ENCODE data around the gene FKBP7. TPM values are rescaled to one million over a fixed set of nuclear protein-coding genes. Genes with fewer than 3 reads are reported as not detected.
A peak's percentile ranks its signal among the peaks of the same experiment; 100 is the strongest.
"Not testable (repeated sequence)": the region's sequence is repeated elsewhere in the genome, so short reads cannot be mapped to it uniquely, and the experiment has no call there.

Gene FKBP7
- total RNA-seq, 2 experiments from 2014 or later, result 2.8 to 2.9 TPM

DNA sequence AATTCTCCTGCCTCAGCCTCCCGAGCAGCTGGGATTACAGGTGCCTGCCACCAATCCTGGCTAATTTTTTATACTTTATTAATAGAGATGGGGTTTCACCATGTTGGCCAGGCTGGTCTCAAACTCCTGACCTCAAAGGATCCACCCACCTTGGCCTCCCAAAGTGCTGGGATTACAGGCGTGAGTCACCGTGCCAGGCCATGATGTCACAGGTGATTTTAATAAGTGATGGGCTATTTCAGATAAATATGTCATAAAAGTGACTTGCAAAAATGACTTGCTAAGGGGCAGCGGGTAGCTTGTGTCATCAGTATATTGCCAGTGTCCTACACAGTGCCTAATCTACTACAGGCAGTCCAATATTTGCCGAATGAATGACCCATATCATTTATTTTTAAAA lies 7.1 kb downstream of the FKBP7 start:
- H3K27ac Mint-ChIP-seq; CTCF ChIA-PET; DNase-seq; H3K36me3 Mint-ChIP-seq; H3K9me3 Mint-ChIP-seq; H3K4me3 Mint-ChIP-seq; H3K4me1 Mint-ChIP-seq (ENCODE audit: low read depth); H3K27me3 Mint-ChIP-seq: not testable (repeated sequence)
- POLR2A ChIA-PET, result interaction anchor here (0.6 kb wide), 1 partner anchor 46 kb away, joined by 3 read pairs; no protein-coding TSS in a partner anchor
- intact Hi-C loops (cut with micrococcal nuclease), result loop anchor here (10.0 kb wide), 1 partner anchor 423 kb away; no protein-coding TSS in a partner anchor

GRCh38 chr2:178469219-178469849 lies 9.1 kb downstream of the FKBP7 start:
- Mint-ChIP-seq H3K9me3 (no peaks in the 10 kb centered on the region), H3K36me3 (peaks cover 2% of the 10 kb centered on the region), H3K27me3 (no peaks in the 10 kb centered on the region), H3K27ac (no peak overlapping the region), H3K4me1 (ENCODE audit: low read depth) (no peaks in the 10 kb centered on the region), H3K4me3 (no peak overlapping the region)
- ChIA-PET CTCF (no interaction called here), POLR2A (no interaction called here)
- intact Hi-C loops (cut with micrococcal nuclease), result no loop called here
- DNase-seq, result no peak

GRCh38 chr2:178457390-178457886 lies 21.0 kb downstream of the FKBP7 start:
- no peaks in the 10 kb centered on the region for H3K27me3 Mint-ChIP-seq
- no peak overlapping the region for H3K27ac Mint-ChIP-seq
- no peaks in the 10 kb centered on the region for H3K4me1 Mint-ChIP-seq (ENCODE audit: low read depth)
- no peak overlapping the region for H3K4me3 Mint-ChIP-seq
- POLR2A ChIA-PET, result no interaction called here
- CTCF ChIA-PET, result interaction anchor here (0.7 kb wide), 2 partner anchors 10 to 235 kb away, joined by 3 read pairs; no protein-coding TSS in a partner anchor
- H3K9me3 Mint-ChIP-seq, result no peaks in the 10 kb centered on the region
- intact Hi-C loops (cut with micrococcal nuclease), result no loop called here
- no peak for DNase-seq
- H3K36me3 Mint-ChIP-seq, result no peaks in the 10 kb centered on the region

- peaks cover 3% of the 10 kb centered on the region for H3K4me1 Mint-ChIP-seq (ENCODE audit: low read depth)
- no peaks in the 10 kb centered on the region for H3K27me3 Mint-ChIP-seq
- no peaks in the 10 kb centered on the region for H3K36me3 Mint-ChIP-seq
- no peak for DNase-seq
- ChIA-PET CTCF (no interaction called here), POLR2A (no interaction called here)
- H3K9me3 Mint-ChIP-seq, result no peaks in the 10 kb centered on the region
- H3K4me3 Mint-ChIP-seq, result no peak overlapping the region
- intact Hi-C loops (cut with micrococcal nuclease), result no loop called here
- H3K27ac Mint-ChIP-seq, result no peak overlapping the region
Measured at GRCh38 chr2:178455947-178456346, 22.5 kb downstream of the FKBP7 start.

GRCh38 chr2:178452870-178453269 lies 25.5 kb downstream of the FKBP7 start:
- Mint-ChIP-seq H3K27me3 (no peaks in the 10 kb centered on the region), H3K9me3 (no peaks in the 10 kb centered on the region), H3K36me3 (peaks cover 13% of the 10 kb centered on the region), H3K4me1 (ENCODE audit: low read depth) (peaks cover 24% of the 10 kb centered on the region), H3K27ac (no peak overlapping the region), H3K4me3 (no peak overlapping the region)
- CTCF ChIA-PET, result interaction anchor here (0.7 to 1.3 kb wide), 2 partner anchors 38 to 70 kb away, joined by 3 to 5 read pairs; no protein-coding TSS in a partner anchor
- intact Hi-C loops (cut with micrococcal nuclease), result no loop called here
- DNase-seq, result no peak
- POLR2A ChIA-PET, result no interaction called here

- Mint-ChIP-seq H3K36me3 (peaks cover 16% of the 10 kb centered on the region), H3K27me3 (no peaks in the 10 kb centered on the region), H3K9me3 (no peaks in the 10 kb centered on the region), H3K4me3 (peak overlapping the region; percentile 9), H3K4me1 (ENCODE audit: low read depth) (peaks cover 24% of the 10 kb centered on the region), H3K27ac (no peak overlapping the region)
- intact Hi-C loops (cut with micrococcal nuclease), result no loop called here
- POLR2A ChIA-PET, result no interaction called here
- DNase-seq, result no peak
- CTCF ChIA-PET, result interaction anchor here (0.7 to 1.3 kb wide), 2 partner anchors 37 to 70 kb away, joined by 3 to 5 read pairs; no protein-coding TSS in a partner anchor
Measured at GRCh38 chr2:178452334-178452733, 26.1 kb downstream of the FKBP7 start.

DNA sequence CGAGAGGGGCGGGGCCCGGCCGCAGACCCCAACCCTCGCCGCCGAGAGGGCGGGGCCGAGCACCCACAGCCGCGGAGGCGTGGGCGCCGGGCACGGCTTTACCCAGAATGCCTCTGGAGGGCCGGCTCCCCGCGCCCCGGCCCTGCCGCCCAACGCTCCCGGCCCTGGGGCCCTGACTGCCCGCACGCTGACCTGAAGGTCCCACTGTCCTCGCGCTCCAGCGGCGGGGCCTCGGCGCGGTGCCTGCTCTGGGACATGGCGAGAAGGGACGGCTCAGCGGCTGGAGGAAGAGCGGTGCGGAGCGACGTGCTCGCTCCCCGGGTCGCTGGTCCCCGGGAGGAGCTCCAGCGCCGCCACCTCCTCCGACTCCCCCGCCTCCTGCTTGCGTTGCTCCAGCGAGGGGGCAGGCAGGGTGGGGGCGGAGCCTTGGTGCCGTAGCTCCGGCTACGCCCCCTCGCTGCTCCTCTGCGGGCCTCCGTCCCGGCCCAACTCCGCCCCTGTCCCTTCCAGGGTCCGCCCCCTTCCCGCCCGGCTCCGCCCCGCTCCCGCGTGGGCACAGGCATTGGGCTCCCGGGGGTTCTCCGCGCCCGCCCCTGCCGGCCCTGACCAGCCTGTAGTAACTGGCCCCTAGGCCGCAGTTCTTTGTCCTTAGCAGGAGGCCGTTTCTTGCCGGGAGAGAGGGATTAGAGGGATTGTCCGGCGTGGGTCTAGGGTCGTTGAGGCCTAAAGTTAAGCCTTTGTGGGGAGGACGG lies 27.4 kb downstream of the FKBP7 start, which contains the start of the genes PJVK and PRKRA:
Gene PJVK, plus strand, starts transcription at position 605 of the 752 bp plus-strand sequence. CDS start 2,032 bp downstream, outside the sequence.
Gene PRKRA, minus strand, starts transcription at position 402 of the 752 bp plus-strand sequence. Its CDS starts 145 bp downstream, at position 257.
- peaks cover 22% of the 10 kb centered on the region for H3K36me3 Mint-ChIP-seq
- H3K9me3 Mint-ChIP-seq, result no peaks in the 10 kb centered on the region

GRCh38 chr2:178450524-178450773 lies 28.0 kb downstream of the FKBP7 start:
- Mint-ChIP-seq H3K4me3 (peak overlapping the region; percentile 83), H3K27ac (peak overlapping the region; percentile 90), H3K27me3 (no peaks in the 10 kb centered on the region), H3K9me3 (no peaks in the 10 kb centered on the region), H3K4me1 (ENCODE audit: low read depth) (peaks cover 24% of the 10 kb centered on the region), H3K36me3 (peaks cover 23% of the 10 kb centered on the region)
- intact Hi-C loops (cut with micrococcal nuclease), result loop anchor here (1.0 to 2.0 kb wide), 7 partner anchors 36 to 582 kb away; partner anchors contain the start of genes OSBPL6 and RBM45
- CTCF ChIA-PET, result interaction anchor here (1.0 to 5.0 kb wide), 4 partner anchors 29 to 339 kb away, joined by 3 to 43 read pairs (median 6); partner anchors contain the start of gene PLEKHA3
- POLR2A ChIA-PET, result interaction anchor here (1.1 to 2.2 kb wide), 5 partner anchors 17 to 80 kb away, joined by 3 to 12 read pairs (median 6); partner anchors contain the start of gene PLEKHA3
- peak; percentile 87 for DNase-seq

More for the DNA sequence above, 27.4 kb downstream of the FKBP7 start, which contains the start of the genes PJVK and PRKRA:
- Mint-ChIP-seq H3K27ac (peak within 1 kb of the TSS; percentile 95), H3K27me3 (no peaks in the 10 kb centered on the region), H3K4me1 (ENCODE audit: low read depth) (peaks cover 24% of the 10 kb centered on the region), H3K4me3 (peak within 1 kb of the TSS; percentile 89)
- DNase-seq, result peak; percentile 97
- CTCF ChIA-PET, result interaction anchor here (0.6 to 5.0 kb wide), 4 partner anchors 37 to 688 kb away, joined by 3 to 43 read pairs (median 4); partner anchors contain the start of gene RBM45
- intact Hi-C loops (cut with micrococcal nuclease), result loop anchor here (1.0 to 2.0 kb wide), 8 partner anchors 27 to 582 kb away; partner anchors contain the start of genes FKBP7, OSBPL6 and RBM45
- POLR2A ChIA-PET, result interaction anchor here (0.7 to 2.2 kb wide), 5 partner anchors 16 to 80 kb away, joined by 3 to 12 read pairs (median 6); partner anchors contain the start of gene PLEKHA3

- peaks cover 29% of the 10 kb centered on the region for H3K36me3 Mint-ChIP-seq
- POLR2A ChIA-PET, result interaction anchor here (1.1 to 2.2 kb wide), 3 partner anchors 30 to 81 kb away, joined by 3 to 12 read pairs (median 9); partner anchors contain the start of gene PLEKHA3
- intact Hi-C loops (cut with micrococcal nuclease), result loop anchor here (1.0 to 2.0 kb wide), 7 partner anchors 36 to 583 kb away; partner anchors contain the start of genes OSBPL6 and RBM45
- H3K27ac Mint-ChIP-seq, result peak overlapping the region; percentile 90
- H3K9me3 Mint-ChIP-seq, result no peaks in the 10 kb centered on the region
- no peak for DNase-seq
- peak overlapping the region; percentile 83 for H3K4me3 Mint-ChIP-seq
- H3K4me1 Mint-ChIP-seq (ENCODE audit: low read depth), result peaks cover 24% of the 10 kb centered on the region
- CTCF ChIA-PET, result interaction anchor here (0.8 to 5.0 kb wide), 5 partner anchors 9 to 338 kb away, joined by 3 to 43 read pairs (median 4); partner anchors contain the start of gene PLEKHA3
- H3K27me3 Mint-ChIP-seq, result no peaks in the 10 kb centered on the region
Measured at GRCh38 chr2:178449700-178450523, 28.5 kb downstream of the FKBP7 start.

GRCh38 chr2:178448968-178449661 lies 29.3 kb downstream of the FKBP7 start:
- POLR2A ChIA-PET, result interaction anchor here (2.0 kb wide), 1 partner anchor 35 kb away, joined by 9 read pairs; no protein-coding TSS in a partner anchor
- no peaks in the 10 kb centered on the region for H3K9me3 Mint-ChIP-seq
- H3K27ac Mint-ChIP-seq, result peak overlapping the region; percentile 8
- DNase-seq, result no peak
- H3K4me3 Mint-ChIP-seq, result peak overlapping the region; percentile 83
- intact Hi-C loops (cut with micrococcal nuclease), result no loop called here
- CTCF ChIA-PET, result interaction anchor here (0.6 to 5.0 kb wide), 5 partner anchors 8 to 337 kb away, joined by 3 to 43 read pairs (median 4); partner anchors contain the start of gene PLEKHA3
- H3K36me3 Mint-ChIP-seq, result peaks cover 30% of the 10 kb centered on the region
- peaks cover 24% of the 10 kb centered on the region for H3K4me1 Mint-ChIP-seq (ENCODE audit: low read depth)
- no peaks in the 10 kb centered on the region for H3K27me3 Mint-ChIP-seq

Data from activated CD4-positive, alpha-beta memory T cell treated with anti-CD3 and anti-CD28 coated beads for 36 hours (primary cell).